Stimulated activated naive CD8-positive, alpha-beta T cell treated with anti-CD3 and anti-CD28 coated beads, Interleukin-15, amount 100 ng/mL, for 72 hours (primary cell): ENCODE measurements around the gene P2RX7.

ENCODE experiments used
- ATAC-seq: fragments of 150-1000 bp; cut with Tn5 transposase; 2 replicates; pipeline ENCODE4 v1.10.0; 2021; ENCODE audit warnings: mild to moderate bottlenecking, moderate library complexity
- DNase-seq, 2 donors: peaks; one replicate each; pipeline ENCODE4 v3.0.0; 2021 to 2022
- H3K27ac Mint-ChIP-seq, 2 donors: one replicate each; pipeline ENCODE4 v1.8.0; 2022; ENCODE audit warnings: mild to moderate bottlenecking in 2 of 2, mixed read lengths in 2 of 2, moderate library complexity in 2 of 2
- H3K27me3 Mint-ChIP-seq: one replicate; pipeline ENCODE4 v1.8.0; 2022; ENCODE audit warnings: mixed read lengths
- H3K4me1 Mint-ChIP-seq: one replicate; pipeline ENCODE4 v1.8.0; 2022; ENCODE audit warnings: mild to moderate bottlenecking, mixed read lengths
- H3K4me3 Mint-ChIP-seq, 2 donors: one replicate each; pipeline ENCODE4 v1.8.0; 2022; ENCODE audit warnings: mild to moderate bottlenecking in 2 of 2, mixed read lengths in 2 of 2, moderate library complexity in 1 of 2
- H3K9me3 Mint-ChIP-seq, 2 donors: one replicate each; pipeline ENCODE4 v1.8.0; 2022; ENCODE audit warnings: mixed read lengths in 2 of 2

Gene P2RX7

DNA sequence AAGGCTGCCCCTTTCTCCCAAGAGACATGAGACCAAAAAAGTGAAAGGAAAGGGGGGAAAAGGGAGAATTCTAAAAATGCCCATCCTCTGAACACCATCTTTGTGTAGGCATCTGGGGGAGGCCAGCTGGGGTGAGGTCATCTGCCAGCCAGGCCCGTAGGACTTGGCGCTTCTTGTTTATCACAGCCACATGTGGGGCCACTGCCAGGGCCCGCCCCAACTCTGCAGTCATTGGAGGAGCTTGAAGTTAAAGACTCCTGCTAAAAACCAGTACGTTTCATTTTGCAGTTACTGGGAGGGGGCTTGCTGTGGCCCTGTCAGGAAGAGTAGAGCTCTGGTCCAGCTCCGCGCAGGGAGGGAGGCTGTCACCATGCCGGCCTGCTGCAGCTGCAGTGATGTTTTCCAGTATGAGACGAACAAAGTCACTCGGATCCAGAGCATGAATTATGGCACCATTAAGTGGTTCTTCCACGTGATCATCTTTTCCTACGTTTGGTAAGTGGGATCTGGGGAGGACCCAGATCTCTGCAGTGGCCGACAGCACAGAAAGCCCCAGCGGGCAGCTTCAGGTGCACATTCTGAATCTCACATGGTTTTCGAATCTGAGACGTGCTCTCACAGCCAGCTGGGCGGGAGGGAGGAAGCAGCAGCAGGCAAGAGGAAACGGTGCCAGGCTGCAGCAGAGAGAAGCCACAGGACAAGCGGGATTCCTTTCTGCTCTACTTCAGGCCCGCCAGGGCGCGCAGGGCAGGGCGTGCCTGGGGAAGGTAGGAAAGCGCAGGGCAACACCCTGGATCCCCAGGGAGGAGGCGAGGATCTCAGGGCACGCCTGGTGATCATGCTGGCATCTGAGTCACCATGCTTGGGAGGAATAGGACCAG is at the start of gene P2RX7:
Gene P2RX7 (plus strand): TSS at position 276 of the 881 bp plus-strand sequence. CDS start 95 bp downstream, at position 371.
- H3K27ac Mint-ChIP-seq: peak within 1 kb of the TSS; percentile 90 to 96
- no peaks in the 10 kb centered on the region for H3K27me3 Mint-ChIP-seq
- peak; percentile 58 for ATAC-seq
- peaks cover 75% of the 10 kb centered on the region for H3K4me1 Mint-ChIP-seq
- H3K9me3 Mint-ChIP-seq: peaks cover 4 to 11% of the 10 kb centered on the region in 2 donors
- peak within 1 kb of the TSS; percentile 88 to 96 for H3K4me3 Mint-ChIP-seq
- peak; percentile 43 to 60 for DNase-seq

DNA sequence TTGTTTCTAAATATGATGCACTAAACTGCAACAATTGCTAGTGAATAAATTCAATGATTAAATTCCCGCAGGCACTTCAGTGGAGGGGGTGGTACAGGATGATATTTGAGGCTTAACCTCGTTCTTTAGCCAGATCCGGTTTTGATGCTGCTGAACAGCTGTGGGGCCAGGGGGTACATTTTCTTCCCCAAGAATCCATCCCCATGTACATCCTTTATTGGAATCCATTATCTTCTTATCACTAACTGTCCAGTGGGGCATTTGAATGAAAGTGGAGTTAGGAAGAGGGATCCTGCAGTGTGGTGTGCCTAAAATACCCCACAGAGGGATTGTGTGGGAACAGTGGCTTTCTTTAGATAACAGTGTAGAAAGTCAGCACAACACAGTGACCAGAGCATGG is 48.4 kb upstream of the P2RX7 start:
- H3K9me3 Mint-ChIP-seq: no peaks in the 10 kb centered on the region
- no peaks in the 10 kb centered on the region for H3K27me3 Mint-ChIP-seq
- DNase-seq (no peak), ATAC-seq (no peak)
- peaks cover 14% of the 10 kb centered on the region for H3K4me1 Mint-ChIP-seq
- H3K4me3 Mint-ChIP-seq: no peak overlapping the region
- no peak overlapping the region for H3K27ac Mint-ChIP-seq

GRCh38 chr12:121085069-121085468 is 47.6 kb upstream of the P2RX7 start:
- Mint-ChIP-seq H3K9me3 (no peaks in the 10 kb centered on the region), H3K4me1 (peaks cover 14% of the 10 kb centered on the region), H3K4me3 (no peak overlapping the region), H3K27me3 (no peaks in the 10 kb centered on the region), H3K27ac (no peak overlapping the region)
- no peak for DNase-seq
- ATAC-seq: no peak

DNA sequence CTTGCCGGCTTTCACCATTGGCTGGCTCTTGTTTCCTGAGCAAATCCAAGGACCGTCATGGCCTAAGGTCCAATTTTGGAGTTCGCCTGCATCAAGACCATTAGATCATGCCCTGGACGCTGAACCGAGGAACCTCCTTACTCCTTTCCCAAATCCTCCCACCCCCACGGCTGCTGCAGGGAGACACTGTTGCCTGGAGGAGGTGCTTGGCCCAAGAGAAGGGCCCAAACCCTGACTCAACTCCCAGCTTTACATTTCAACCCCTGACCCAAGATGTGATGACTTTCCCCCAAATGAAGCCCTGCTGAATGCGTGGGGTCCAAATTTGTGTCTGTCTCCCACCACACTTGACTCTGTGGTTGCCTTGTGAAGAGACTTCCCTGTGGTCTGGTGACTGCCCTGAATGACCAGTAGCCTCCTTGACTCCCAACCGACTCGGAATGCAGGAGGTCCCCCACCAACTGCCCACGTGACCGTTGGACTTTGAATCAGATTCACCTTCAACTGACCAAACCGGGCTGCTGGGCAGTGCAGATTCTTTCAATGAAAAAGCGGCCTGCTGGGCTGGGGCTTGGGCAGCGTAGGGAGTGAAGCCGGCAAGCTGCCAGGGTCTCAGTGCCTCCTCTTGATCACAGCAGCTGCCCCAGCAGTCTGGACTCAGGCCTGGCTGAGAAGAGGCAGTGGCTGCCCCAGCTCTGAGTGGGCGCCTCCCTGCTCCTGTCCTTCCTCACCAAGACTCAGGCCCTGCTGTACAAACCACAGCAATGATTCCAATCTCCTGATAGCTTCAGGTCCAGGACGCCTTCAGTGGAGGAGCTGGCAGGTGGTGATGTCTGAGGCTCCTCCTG is 46.9 kb upstream of the P2RX7 start:
- H3K9me3 Mint-ChIP-seq: no peaks in the 10 kb centered on the region
- no peak overlapping the region for H3K4me3 Mint-ChIP-seq
- no peak for DNase-seq
- ATAC-seq: no peak
- H3K27me3 Mint-ChIP-seq: no peaks in the 10 kb centered on the region
- no peak overlapping the region for H3K27ac Mint-ChIP-seq
- H3K4me1 Mint-ChIP-seq: peaks cover 15% of the 10 kb centered on the region

DNA sequence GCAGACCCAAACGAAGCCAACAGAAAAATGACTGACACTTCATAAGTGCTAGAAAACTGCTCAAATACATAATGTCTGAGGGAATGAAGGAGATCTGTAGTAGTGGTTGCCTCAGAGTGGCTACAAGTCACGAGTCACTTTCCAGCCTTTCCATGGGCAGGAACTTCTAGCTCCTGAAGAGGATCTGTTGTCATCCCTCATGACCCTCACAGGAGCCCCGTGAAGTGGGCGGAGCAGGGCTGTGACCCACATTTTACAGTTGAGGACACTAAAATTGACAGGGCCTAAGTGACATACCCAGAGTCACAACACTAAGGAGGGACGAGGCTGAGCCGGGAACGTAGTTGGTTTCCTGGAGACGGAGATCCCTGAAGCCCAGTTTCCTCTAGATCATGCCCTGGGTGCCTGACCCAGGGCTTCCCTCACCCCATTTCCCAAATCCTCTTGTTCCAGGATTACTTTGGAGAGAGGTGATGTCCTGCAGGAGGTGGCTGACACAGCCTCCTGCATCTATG is 45.8 kb upstream of the P2RX7 start:
- Mint-ChIP-seq H3K4me1 (peaks cover 21% of the 10 kb centered on the region), H3K4me3 (no peak overlapping the region), H3K27ac (peak overlapping the region in 1 of 2 donors; percentile 48), H3K9me3 (no peaks in the 10 kb centered on the region), H3K27me3 (no peaks in the 10 kb centered on the region)
- no peak for DNase-seq
- no peak for ATAC-seq

DNA sequence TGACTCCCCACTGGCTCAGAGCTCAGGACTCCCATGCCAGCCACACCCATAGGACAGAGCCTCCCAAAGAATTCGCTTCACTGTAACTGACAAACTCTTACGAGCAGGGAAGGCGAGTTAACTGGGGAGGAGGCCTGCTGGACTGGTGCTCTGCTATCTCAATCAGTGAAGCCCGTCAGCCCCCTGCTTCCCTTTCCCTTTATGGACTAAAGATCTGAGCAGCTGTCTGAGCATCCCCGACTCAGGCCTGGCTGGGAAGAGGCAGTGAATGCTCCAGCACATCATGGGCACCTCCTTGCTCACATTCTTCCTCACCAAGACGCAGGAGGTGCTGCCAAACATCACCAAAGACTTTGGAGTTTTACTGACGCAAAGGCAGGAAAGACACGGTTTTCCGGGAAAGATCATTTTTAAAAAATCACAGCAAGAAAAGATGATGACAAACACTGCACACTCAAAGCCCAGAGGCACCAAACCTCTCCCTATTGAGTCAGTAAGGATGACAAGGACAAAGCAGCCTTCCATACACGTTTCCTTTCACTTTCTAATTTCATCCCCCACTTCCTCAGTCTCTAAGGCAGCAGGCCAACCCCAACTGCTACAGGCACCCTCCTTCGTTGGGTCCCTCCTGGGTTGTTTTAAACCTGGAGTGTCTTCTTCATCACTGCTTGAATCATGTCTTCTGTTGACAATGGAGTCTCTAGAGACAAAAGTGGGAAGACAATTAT is 45.0 kb upstream of the P2RX7 start:
- no peak for ATAC-seq
- no peaks in the 10 kb centered on the region for H3K27me3 Mint-ChIP-seq
- H3K4me1 Mint-ChIP-seq: peaks cover 29% of the 10 kb centered on the region
- peak overlapping the region in 1 of 2 donors; percentile 13 for H3K4me3 Mint-ChIP-seq
- no peak for DNase-seq
- peak overlapping the region; percentile 61 to 92 for H3K27ac Mint-ChIP-seq
- H3K9me3 Mint-ChIP-seq: no peaks in the 10 kb centered on the region

GRCh38 chr12:121088195-121088585 is 44.5 kb upstream of the P2RX7 start:
- Mint-ChIP-seq H3K4me1 (peaks cover 34% of the 10 kb centered on the region), H3K27ac (peak overlapping the region; percentile 48 to 92)
- no peak for DNase-seq

DNA sequence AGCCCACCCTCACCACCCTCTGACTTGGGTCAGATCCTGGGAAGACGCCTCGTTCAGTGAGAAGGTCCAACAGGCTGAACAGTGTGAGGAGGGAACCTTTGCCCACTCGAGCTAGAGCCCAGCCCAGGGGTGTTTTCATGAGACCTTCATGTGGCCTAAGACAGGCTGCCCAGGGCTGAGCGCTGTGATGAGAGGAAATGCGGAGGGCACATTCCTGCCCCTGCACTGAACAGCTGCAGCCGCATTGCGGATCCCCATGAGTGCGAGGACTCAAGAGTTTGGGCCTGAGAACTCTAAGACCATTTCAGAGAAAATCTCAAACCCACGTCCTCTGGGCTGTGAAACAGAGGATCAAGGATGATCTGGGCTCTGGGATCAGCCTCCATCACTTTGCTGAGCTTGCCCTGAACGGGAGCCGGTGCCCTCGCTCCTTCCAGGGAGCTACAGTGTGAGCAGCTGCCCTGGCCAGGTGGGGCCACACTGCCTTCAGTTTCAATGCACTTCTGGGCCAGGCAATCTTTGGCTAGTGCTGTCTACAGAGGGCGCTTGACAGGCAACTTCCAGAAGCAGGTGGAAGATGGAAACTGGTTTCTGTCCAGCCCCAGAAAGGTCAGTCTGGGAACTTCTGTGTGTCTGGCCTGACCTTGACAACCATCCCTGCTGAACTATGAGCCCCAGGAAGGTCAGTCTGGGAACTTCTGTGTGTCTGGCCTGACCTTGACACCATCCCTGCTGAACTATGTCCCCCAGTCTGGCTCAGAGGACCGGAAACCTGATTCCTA is 43.5 kb upstream of the P2RX7 start:
- H3K4me1 Mint-ChIP-seq: peaks cover 42% of the 10 kb centered on the region
- no peak overlapping the region for H3K27ac Mint-ChIP-seq
- H3K4me3 Mint-ChIP-seq: no peak overlapping the region
- H3K9me3 Mint-ChIP-seq: no peaks in the 10 kb centered on the region
- DNase-seq: no peak
- no peak for ATAC-seq
- H3K27me3 Mint-ChIP-seq: no peaks in the 10 kb centered on the region

More at GRCh38 chr12:121088195-121088585, 44.5 kb upstream of the P2RX7 start:
- H3K27me3 Mint-ChIP-seq: no peaks in the 10 kb centered on the region
- H3K9me3 Mint-ChIP-seq: no peaks in the 10 kb centered on the region
- no peak overlapping the region for H3K4me3 Mint-ChIP-seq
- ATAC-seq: no peak

- Mint-ChIP-seq H3K9me3 (no peaks in the 10 kb centered on the region), H3K27ac (no peak overlapping the region), H3K4me1 (peaks cover 44% of the 10 kb centered on the region), H3K4me3 (no peak overlapping the region), H3K27me3 (no peaks in the 10 kb centered on the region)
- ATAC-seq: no peak
- DNase-seq: no peak
Observed at GRCh38 chr12:121089813-121090430, 42.8 kb upstream of the P2RX7 start.

DNA sequence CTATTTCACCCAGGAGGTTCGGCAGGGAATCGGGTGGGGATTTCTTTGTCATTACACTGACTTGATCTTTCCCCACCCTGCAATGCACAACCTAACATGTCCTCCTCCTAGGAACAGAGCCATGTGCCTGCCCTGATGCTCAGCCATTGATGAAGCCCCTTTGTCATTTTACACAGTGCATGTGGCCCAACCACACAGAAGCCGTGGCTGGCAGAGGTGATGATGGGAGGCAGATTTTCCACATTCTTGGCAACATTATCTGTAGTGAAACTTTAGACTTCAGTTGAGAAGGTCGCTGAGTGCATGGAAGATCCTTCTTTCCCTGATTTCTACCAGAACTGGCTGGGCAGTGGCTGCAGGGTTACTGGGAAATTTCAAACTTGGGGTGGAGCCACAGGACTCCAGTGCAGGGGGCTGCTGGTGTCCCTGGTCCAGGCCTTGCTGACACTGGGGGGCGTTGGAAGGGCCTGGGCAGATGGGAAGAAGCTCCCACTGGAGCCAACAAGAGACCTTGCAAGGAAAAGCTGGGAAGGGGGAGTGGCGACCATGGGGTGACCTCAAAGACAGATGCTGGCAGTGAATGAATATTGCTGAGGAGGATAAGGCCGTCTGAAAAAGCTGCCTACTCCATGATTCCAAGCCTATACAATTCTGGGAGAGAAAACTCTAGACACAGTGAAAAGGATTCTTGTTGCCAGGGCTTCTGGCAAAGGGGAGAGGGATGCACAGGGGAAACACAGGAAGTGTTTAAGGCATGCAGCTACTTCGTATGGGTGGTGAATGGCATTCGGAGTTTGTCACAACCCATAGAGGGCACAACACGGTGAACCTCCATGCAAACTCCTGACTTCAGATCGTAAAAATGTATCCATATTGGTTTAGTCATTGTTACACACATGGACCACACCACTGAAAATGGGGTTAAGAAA is 41.8 kb upstream of the P2RX7 start:
- Mint-ChIP-seq H3K27me3 (peaks cover 8% of the 10 kb centered on the region), H3K4me1 (peaks cover 53% of the 10 kb centered on the region), H3K4me3 (no peak overlapping the region), H3K9me3 (no peaks in the 10 kb centered on the region), H3K27ac (no peak overlapping the region)
- ATAC-seq (no peak), DNase-seq (no peak)

DNA sequence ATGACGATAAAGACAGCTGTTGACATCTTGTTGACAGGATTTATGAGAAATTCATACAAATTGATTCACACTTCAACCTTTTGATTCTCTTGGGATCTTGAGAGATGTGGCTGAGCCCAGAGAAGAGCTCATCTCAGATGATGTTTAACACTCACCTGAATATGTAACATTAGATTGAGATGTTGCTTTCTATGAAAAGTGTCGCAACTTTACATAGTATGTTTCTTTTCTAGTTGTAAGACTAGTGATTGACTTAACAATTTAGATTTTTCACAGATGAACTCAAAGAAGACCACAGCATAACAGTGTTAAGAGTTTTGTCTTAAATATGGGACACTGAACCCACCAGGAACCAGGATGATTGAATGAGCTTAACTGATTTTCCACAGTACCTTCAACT is 40.6 kb upstream of the P2RX7 start:
- Mint-ChIP-seq H3K27ac (no peak overlapping the region), H3K4me3 (peak overlapping the region in 1 of 2 donors; percentile 75), H3K9me3 (no peaks in the 10 kb centered on the region), H3K4me1 (peaks cover 57% of the 10 kb centered on the region), H3K27me3 (peaks cover 12% of the 10 kb centered on the region)
- ATAC-seq (no peak), DNase-seq (no peak)

- Mint-ChIP-seq H3K27me3 (peaks cover 12% of the 10 kb centered on the region), H3K9me3 (no peaks in the 10 kb centered on the region), H3K4me3 (no peak overlapping the region), H3K27ac (no peak overlapping the region), H3K4me1 (peaks cover 44% of the 10 kb centered on the region)
- DNase-seq: no peak
- no peak for ATAC-seq
Observed at GRCh38 chr12:121093487-121093891, 39.2 kb upstream of the P2RX7 start.

DNA sequence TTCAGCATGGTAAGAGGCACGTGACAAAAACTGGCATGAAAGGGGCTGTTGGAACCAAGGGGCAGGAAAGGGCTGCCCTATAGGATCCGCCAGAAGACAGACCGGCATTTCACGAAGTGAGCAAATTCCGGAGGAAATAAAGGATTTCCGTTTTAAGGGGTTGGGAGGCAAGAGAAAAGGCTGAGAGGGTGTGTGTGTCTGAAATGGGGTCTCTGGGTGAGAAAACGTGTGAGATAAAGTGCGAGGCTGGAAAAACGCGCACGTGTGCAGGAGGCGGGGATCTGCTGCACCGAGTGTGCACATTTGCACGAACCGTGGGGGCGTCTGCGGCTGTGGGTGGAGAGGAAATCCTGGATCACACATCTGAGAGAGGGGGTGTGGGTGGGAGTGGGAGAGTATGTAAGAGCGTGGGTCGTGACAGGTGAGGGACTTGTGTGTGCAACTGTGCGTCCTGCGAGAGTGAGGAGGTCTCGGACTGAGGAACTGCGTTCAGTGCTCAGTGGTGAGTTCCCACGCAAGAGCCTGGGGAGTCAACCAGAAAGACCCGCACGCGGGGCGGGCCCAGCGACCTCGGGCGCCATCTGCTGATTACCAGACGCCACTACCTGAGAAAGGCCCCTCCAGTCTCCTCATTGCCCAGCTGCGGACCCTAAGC is 37.0 kb upstream of the P2RX7 start:
- Mint-ChIP-seq H3K27me3 (peaks cover 12% of the 10 kb centered on the region), H3K4me3 (peak overlapping the region; percentile 75 to 80), H3K9me3 (no peaks in the 10 kb centered on the region), H3K27ac (peak overlapping the region in 1 of 2 donors; percentile 81), H3K4me1 (peaks cover 43% of the 10 kb centered on the region)
- ATAC-seq (peak; percentile 90), DNase-seq (peak; percentile 79 to 81)
